PC-3 (cell line): Measurements from ENCODE around the gene SETBP1. TPM values are rescaled to one million over a fixed set of nuclear protein-coding genes. Genes with fewer than 3 reads are reported as not detected.
A peak's percentile ranks its signal among the peaks of the same experiment; 100 is the strongest.

ENCODE experiments used
- ATAC-seq: fragments of 200-7000 bp; cut with Tn5 transposase; 2 replicates; pipeline ENCODE4 v1.9.1; 2020; ENCODE audit warnings: mild to moderate bottlenecking, moderate library complexity
- BruUV-seq: library from RNA; stranded (reverse); fragments of 400-500 nt; replicated peaks from 2 replicates; lab custom pipeline; 2021; lab: Mats Ljungman, UMichigan
- CTCF ChIA-PET: fragments of 300-600 bp; sonication (Branson Sonifier 250); formaldehyde crosslinking; loops from one replicate; lab custom pipeline; 2022; ENCODE audit warnings: antibody characterized with exemption; lab: Charles Lee
- POLR2A ChIA-PET: fragments of 300-600 bp; sonication (Branson Sonifier 250); formaldehyde crosslinking; loops from one replicate; lab custom pipeline; 2022; ENCODE audit warnings: antibody characterized with exemption; ENCODE audit not compliant: unreplicated experiment; lab: Charles Lee
- DNase-seq: peaks from one replicate; pipeline ENCODE4 v3.0.0-alpha.2; 2015
- H2AFZ ChIP-seq: fragments of 300-600 bp; sonication (generic); 2 replicates; pipeline ENCODE4 v1.6.0; 2016; ENCODE audit warnings: antibody characterized with exemption, low read length
- H3F3A ChIP-seq: fragments of 300-600 bp; sonication (generic); one replicate; pipeline ENCODE4 v1.6.0; 2017; ENCODE audit warnings: antibody characterized with exemption, low read length, control low read depth, mild to moderate bottlenecking; ENCODE audit not compliant: unreplicated experiment
- H3K27ac ChIP-seq: fragments of 300-600 bp; sonication (generic); 2 replicates; pipeline ENCODE4 v1.5.1; 2016; ENCODE audit warnings: mild to moderate bottlenecking, low read length
- H3K27me3 ChIP-seq: fragments of 300-600 bp; sonication (generic); 2 replicates; pipeline ENCODE4 v1.6.1; 2016; ENCODE audit warnings: low read length, mixed read lengths
- H3K36me3 ChIP-seq: fragments of 300-600 bp; sonication (generic); 2 replicates; pipeline ENCODE4 v1.6.1; 2016; ENCODE audit warnings: low read depth, mixed run types, low read length, mixed read lengths
- H3K4me1 ChIP-seq: fragments of 300-600 bp; sonication (generic); 2 replicates; pipeline ENCODE4 v1.5.1; 2016; ENCODE audit warnings: low read length; ENCODE audit not compliant: insufficient read depth
- H3K4me2 ChIP-seq: fragments of 300-600 bp; sonication (generic); 2 replicates; pipeline ENCODE4 v1.6.0; 2016; ENCODE audit warnings: low read length
- H3K4me3 ChIP-seq: fragments of 300-600 bp; sonication (generic); 2 replicates; pipeline ENCODE4 v1.5.1; 2016; ENCODE audit warnings: mild to moderate bottlenecking, low read length, mixed read lengths
- H3K79me2 ChIP-seq: fragments of 300-600 bp; sonication (generic); 2 replicates; pipeline ENCODE4 v1.6.1; 2017; ENCODE audit warnings: low read length, mixed read lengths
- H3K9ac ChIP-seq: fragments of 300-600 bp; sonication (generic); 2 replicates; pipeline ENCODE4 v1.6.0; 2016; ENCODE audit warnings: mild to moderate bottlenecking, low read length
- H3K9me2 ChIP-seq: fragments of 300-600 bp; sonication (generic); replicated peaks from 2 replicates; pipeline ENCODE4 v1.6.1; 2016; ENCODE audit warnings: mixed run types, low read length, mixed read lengths
- H3K9me3 ChIP-seq: fragments of 300-600 bp; sonication (generic); 2 replicates; pipeline ENCODE4 v1.6.1; 2016; ENCODE audit warnings: low read length, mixed read lengths
- H4K20me1 ChIP-seq: fragments of 300-600 bp; sonication (generic); 2 replicates; pipeline ENCODE4 v1.6.1; 2016; ENCODE audit warnings: low read length, mixed read lengths
- EZH2 ChIP-seq: fragments of 300-600 bp; sonication (generic); IDR thresholded peaks from one replicate; pipeline ENCODE4 v1.6.1; 2017; ENCODE audit warnings: antibody characterized with exemption, mild to moderate bottlenecking, low read length; ENCODE audit not compliant: unreplicated experiment
- EZH2phosphoT487 ChIP-seq: fragments of 300-600 bp; sonication (generic); IDR thresholded peaks from 2 replicates; pipeline ENCODE4 v1.6.1; 2018; ENCODE audit warnings: mild to moderate bottlenecking, antibody characterized with exemption, low read length, borderline replicate concordance
- intact Hi-C: fragments of 100-400 bp; cut with micrococcal nuclease; formaldehyde crosslinking; loops from 2 replicates; pipeline ENCODE4 v1.9.0; 2023
- total RNA-seq: library from RNA; depleted of rRNA; stranded (reverse); fragments of >200 nt; gene quantifications from 2 replicates; pipeline ENCODE4 v1.2.3, GENCODE V29; 2014
- TF ChIP-seq, protein P1 (sequence below): fragments of 300-600 bp; sonication (generic); conservative IDR thresholded peaks from 2 replicates; pipeline ENCODE4 v1.5.1; 2017; ENCODE audit warnings: antibody characterized with exemption, low read depth, mild to moderate bottlenecking, low read length

Gene SETBP1
- total RNA-seq, 1 experiment from 2014 or later: 2.3 TPM

DNA sequence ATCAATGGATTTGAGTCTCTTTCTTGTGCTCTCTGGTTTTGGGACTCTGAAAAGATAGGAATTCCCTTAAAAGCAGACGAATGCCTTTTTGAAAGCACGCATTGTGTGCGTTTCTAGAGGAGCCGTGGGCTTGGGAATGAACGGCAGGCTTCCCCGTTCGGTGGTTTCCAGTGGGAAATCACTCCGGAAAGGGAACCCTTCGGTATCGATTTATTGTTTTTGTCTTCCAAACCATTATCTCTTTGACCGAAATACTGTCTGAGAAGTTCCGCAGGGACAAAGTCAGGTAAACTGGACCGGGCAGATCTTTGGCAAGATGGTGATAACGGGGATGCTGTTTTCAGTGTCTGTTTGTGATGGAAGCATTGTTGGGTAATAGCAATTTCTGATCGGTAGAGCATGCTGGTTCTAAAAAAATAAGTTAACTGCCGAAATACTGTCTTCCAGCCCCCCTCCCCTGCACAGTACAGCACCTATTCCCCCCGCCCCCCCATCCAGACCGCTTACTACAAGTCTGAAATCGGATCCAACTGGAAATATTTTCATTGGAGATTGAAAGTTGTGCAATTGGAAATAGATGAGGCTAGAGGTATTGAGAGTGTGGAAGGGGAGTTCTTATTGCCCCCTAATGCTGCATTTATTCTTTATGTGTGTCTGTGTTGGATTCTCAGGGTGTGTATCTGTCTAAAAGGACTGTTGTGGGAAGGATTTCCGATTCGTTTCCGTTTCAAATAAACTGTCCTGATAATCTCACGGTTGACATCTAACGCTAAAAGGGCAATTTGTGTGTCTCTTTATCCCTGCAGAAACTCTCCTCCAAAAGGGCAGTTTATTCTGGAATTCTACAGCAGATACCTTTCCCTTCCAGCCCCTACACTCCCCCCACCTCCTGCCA, 635 bp downstream of the SETBP1 start:
- Histone ChIP-seq H4K20me1 (no peaks in the 10 kb centered on the region), H3K27me3 (no peaks in the 10 kb centered on the region), H3K36me3 (no peaks in the 10 kb centered on the region), H3K4me3 (peak overlapping the region; percentile 70), H3K4me2 (peak overlapping the region; percentile 85), H3K9ac (peak overlapping the region; percentile 35), H3F3A (no peaks in the 10 kb centered on the region), H2AFZ (peak overlapping the region; percentile 50), H3K79me2 (no peaks in the 10 kb centered on the region), H3K4me1 (peaks cover 11% of the 10 kb centered on the region; the same call in 1 of the 2 replicates), H3K9me2 (no peaks in the 10 kb centered on the region), H3K9me3 (no peaks in the 10 kb centered on the region), H3K27ac (0 out of 2 replicates have a peak overlapping the region, but pooled peaks have one; percentile 18)
- ATAC-seq (no peak), DNase-seq (no peak)
- ChIA-PET POLR2A (interaction anchor here (0.6 kb wide), 2 partner anchors 75 to 163 kb away, joined by 6 to 11 read pairs; no protein-coding TSS in a partner anchor), CTCF (interaction anchor here (0.6 kb wide), 3 partner anchors 144 to 553 kb away, joined by 3 to 7 read pairs (median 4); no protein-coding TSS in a partner anchor)
- TF ChIP-seq, protein P1, sequence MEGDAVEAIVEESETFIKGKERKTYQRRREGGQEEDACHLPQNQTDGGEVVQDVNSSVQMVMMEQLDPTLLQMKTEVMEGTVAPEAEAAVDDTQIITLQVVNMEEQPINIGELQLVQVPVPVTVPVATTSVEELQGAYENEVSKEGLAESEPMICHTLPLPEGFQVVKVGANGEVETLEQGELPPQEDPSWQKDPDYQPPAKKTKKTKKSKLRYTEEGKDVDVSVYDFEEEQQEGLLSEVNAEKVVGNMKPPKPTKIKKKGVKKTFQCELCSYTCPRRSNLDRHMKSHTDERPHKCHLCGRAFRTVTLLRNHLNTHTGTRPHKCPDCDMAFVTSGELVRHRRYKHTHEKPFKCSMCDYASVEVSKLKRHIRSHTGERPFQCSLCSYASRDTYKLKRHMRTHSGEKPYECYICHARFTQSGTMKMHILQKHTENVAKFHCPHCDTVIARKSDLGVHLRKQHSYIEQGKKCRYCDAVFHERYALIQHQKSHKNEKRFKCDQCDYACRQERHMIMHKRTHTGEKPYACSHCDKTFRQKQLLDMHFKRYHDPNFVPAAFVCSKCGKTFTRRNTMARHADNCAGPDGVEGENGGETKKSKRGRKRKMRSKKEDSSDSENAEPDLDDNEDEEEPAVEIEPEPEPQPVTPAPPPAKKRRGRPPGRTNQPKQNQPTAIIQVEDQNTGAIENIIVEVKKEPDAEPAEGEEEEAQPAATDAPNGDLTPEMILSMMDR: no peak
- no peak for TF ChIP-seq EZH2phosphoT487
- BruUV-seq: TSS peak; percentile 50
- intact Hi-C loops: loop anchor here (2.0 to 5.0 kb wide), 2 partner anchors 141 to 531 kb away; no protein-coding TSS in a partner anchor

DNA sequence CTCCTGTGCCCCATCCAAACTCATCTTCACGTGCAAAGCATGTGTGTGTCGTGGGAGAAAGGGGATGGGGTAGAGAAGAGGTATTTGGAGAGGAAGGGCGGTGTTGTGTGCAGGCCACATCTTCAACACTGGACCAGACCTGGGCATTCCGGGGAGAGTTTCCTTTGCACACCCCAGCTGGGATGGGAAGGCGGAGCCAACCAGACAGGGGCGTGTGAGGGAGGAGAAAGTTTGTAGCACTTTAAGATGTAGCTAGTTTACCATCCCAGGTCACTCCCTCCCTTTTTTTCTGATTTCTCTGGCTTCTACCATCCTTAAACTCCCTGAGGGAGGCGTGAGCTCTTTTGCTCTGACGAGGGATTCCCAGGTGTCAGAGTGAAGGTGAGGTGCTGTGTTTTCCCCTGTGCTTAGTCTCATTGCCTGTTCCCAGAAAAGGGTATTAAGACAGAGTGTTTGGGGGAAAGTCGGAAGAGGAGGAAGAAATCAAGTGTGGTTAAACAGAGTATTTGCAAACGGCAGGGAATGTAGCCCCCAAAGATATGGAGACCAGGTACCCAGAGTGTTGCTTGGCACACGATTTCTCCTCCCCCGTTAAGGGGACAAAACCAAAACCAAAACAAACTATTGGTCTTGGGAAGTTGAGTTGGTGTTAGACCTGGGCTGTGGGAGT, 1.6 kb downstream of the SETBP1 start:
- no TSS peak for BruUV-seq
- H3K4me2 ChIP-seq: peak overlapping the region; percentile 39; the same call in 1 of the 2 replicates

More for the DNA sequence above, 1.6 kb downstream of the SETBP1 start:
- no peak overlapping the region for H3K9ac ChIP-seq
- intact Hi-C loops: loop anchor here (5.0 kb wide), 1 partner anchor 530 kb away; no protein-coding TSS in a partner anchor
- H3K4me3 ChIP-seq: no peak overlapping the region
- H4K20me1 ChIP-seq: no peaks in the 10 kb centered on the region
- H3K79me2 ChIP-seq: no peaks in the 10 kb centered on the region
- no peaks in the 10 kb centered on the region for H3K9me2 ChIP-seq
- DNase-seq (no peak), ATAC-seq (no peak)
- H2AFZ ChIP-seq: no peak overlapping the region
- H3K4me1 ChIP-seq: peaks cover 11% of the 10 kb centered on the region; the same call in 1 of the 2 replicates
- no peaks in the 10 kb centered on the region for H3K27me3 ChIP-seq
- no peaks in the 10 kb centered on the region for H3F3A ChIP-seq
- H3K27ac ChIP-seq: no peak overlapping the region
- ChIA-PET POLR2A (no interaction called here), CTCF (no interaction called here)
- TF ChIP-seq, protein P1: no peak
- TF ChIP-seq EZH2phosphoT487: no peak
- no peak for TF ChIP-seq EZH2
- no peaks in the 10 kb centered on the region for H3K9me3 ChIP-seq
- H3K36me3 ChIP-seq: no peaks in the 10 kb centered on the region
